Liver (tissue), 9 donors: ENCODE results near the gene KRT84. TPM values are rescaled to one million over a fixed set of nuclear protein-coding genes. Genes with fewer than 3 reads are reported as not detected.

Source experiments
- DNase-seq: peaks from one replicate; pipeline ENCODE4 v3.0.0-alpha.2; 2017; ENCODE audit warnings: low spot score
- H3K27ac ChIP-seq, 2 donors: one replicate each; pipeline ENCODE4 v1.7.0; 2013; ENCODE audit warnings: inconsistent platforms in 2 of 2, low read length in 2 of 2, control low read depth in 1 of 2, low read depth in 1 of 2, mild to moderate bottlenecking in 1 of 2
- H3K27me3 ChIP-seq, 4 donors: one replicate each; pipeline versions ENCODE4 v1.6.1 to v1.7.0; 2013; ENCODE audit warnings: low read length in 3 of 4, inconsistent platforms in 1 of 4, mild to moderate bottlenecking in 1 of 4, moderate library complexity in 1 of 4; ENCODE audit not compliant: control insufficient read depth in 4 of 4, insufficient read depth in 4 of 4
- H3K36me3 ChIP-seq, 4 donors: one replicate each; pipeline versions ENCODE4 v1.6.1 to v1.7.0; 2013; ENCODE audit warnings: low read length in 3 of 4, mild to moderate bottlenecking in 3 of 4, low read depth in 1 of 4, moderate library complexity in 1 of 4; ENCODE audit not compliant: control insufficient read depth in 4 of 4, insufficient read depth in 3 of 4
- H3K4me1 ChIP-seq, 4 donors: one replicate each; pipeline versions ENCODE4 v1.6.1 to v1.7.0; 2013; ENCODE audit warnings: low read length in 3 of 4, mild to moderate bottlenecking in 3 of 4, moderate library complexity in 1 of 4; ENCODE audit not compliant: control insufficient read depth in 4 of 4, insufficient read depth in 4 of 4
- H3K4me3 ChIP-seq, 3 donors: one replicate each; pipeline versions ENCODE4 v1.6.1 to v1.7.0; 2013; ENCODE audit warnings: low read length in 3 of 3, control low read depth in 1 of 3, low read depth in 1 of 3, mild to moderate bottlenecking in 1 of 3
- H3K9ac ChIP-seq, 2 donors: one replicate each; pipeline ENCODE4 v1.7.0; 2013; ENCODE audit warnings: low read length in 2 of 2, mild to moderate bottlenecking in 2 of 2, moderate library complexity in 2 of 2, control low read depth in 1 of 2, low read depth in 1 of 2
- H3K9me3 ChIP-seq, 4 donors: one replicate each; pipeline versions ENCODE4 v1.6.1 to v1.7.0; 2013; ENCODE audit warnings: low read length in 3 of 4; ENCODE audit not compliant: control insufficient read depth in 4 of 4
- EGR1 ChIP-seq, 2 donors: IDR thresholded peaks; 2 replicates each; pipeline ENCODE4 v1.6.1; 2016 to 2018; ENCODE audit warnings: antibody characterized with exemption in 2 of 2, low read depth in 2 of 2
- GABPA ChIP-seq, 2 donors: IDR thresholded peaks in 1 of 2; conservative IDR thresholded peaks in 1 of 2; 2 replicates each; pipeline ENCODE4 v1.6.1; 2016; ENCODE audit warnings: antibody characterized with exemption in 2 of 2, mild to moderate bottlenecking in 1 of 2, moderate library complexity in 1 of 2
- HNF4G ChIP-seq: IDR thresholded peaks from 2 replicates; pipeline ENCODE4 v1.6.1; 2016; ENCODE audit warnings: antibody characterized with exemption
- NR2F2 ChIP-seq: IDR thresholded peaks from 2 replicates; pipeline ENCODE4 v1.6.1; 2016; ENCODE audit warnings: antibody characterized with exemption
- RAD21 ChIP-seq, 2 donors: IDR thresholded peaks; 2 replicates each; pipeline ENCODE4 v1.6.1; 2016; ENCODE audit warnings: antibody characterized with exemption in 2 of 2, mild to moderate bottlenecking in 2 of 2
- RXRA ChIP-seq, 2 donors: IDR thresholded peaks; 2 replicates each; pipeline ENCODE4 v1.6.1; 2017 to 2018; ENCODE audit warnings: antibody characterized with exemption in 2 of 2, mild to moderate bottlenecking in 1 of 2
- TAF1 ChIP-seq: conservative IDR thresholded peaks from 2 replicates; pipeline ENCODE4 v1.6.1; 2016; ENCODE audit warnings: antibody characterized with exemption, mild to moderate bottlenecking
- YY1 ChIP-seq: IDR thresholded peaks from 2 replicates; pipeline ENCODE4 v1.6.1; 2016; ENCODE audit warnings: antibody characterized with exemption, mild to moderate bottlenecking
- WGBS: extraction: QIAGEN DNeasy Blood & Tissue Kit; methylation state at CpG from one replicate; pipeline ENCODE4 v1.1.7; 2013; 5-methylcytosine and 5-hydroxymethylcytosine counted together
- polyA plus RNA-seq, 2 donors: library from polyadenylated mRNA; stranded (reverse) in 1 of 2; unstranded in 1 of 2; fragments of 200-250 nt in 1 of 2; fragments of >200 nt in 1 of 2; fragmentation: Nextera tagmentation in 1 of 2; extraction: Ambion mirVana in 1 of 2; gene quantifications; one replicate each; pipeline versions ENCODE4 v1.2.1 to v1.2.3, GENCODE V29; 2013 to 2015
- total RNA-seq, 2 donors: library from RNA; depleted of rRNA; stranded (reverse); fragments of >200 nt; gene quantifications; one replicate each; pipeline ENCODE4 v1.2.3, GENCODE V29; 2014
- TF ChIP-seq, protein P1 (sequence below): IDR thresholded peaks from 2 replicates; pipeline ENCODE4 v1.6.1; 2016; ENCODE audit warnings: antibody characterized with exemption, mild to moderate bottlenecking
- TF ChIP-seq, protein P2 (sequence below): fragments of 150-350 bp; IDR thresholded peaks from 2 replicates; pipeline ENCODE4 v1.5.1; 2017; ENCODE audit warnings: improper control_type of control experiment, low read depth, low read length; ENCODE audit not compliant: missing input control
- TF ChIP-seq, protein P3 (sequence below): IDR thresholded peaks from 2 replicates; pipeline ENCODE4 v1.6.1; 2016; ENCODE audit warnings: antibody characterized with exemption
- TF ChIP-seq, protein P4 (sequence below): IDR thresholded peaks from 2 replicates; pipeline ENCODE4 v1.6.1; 2016; ENCODE audit warnings: antibody characterized with exemption
- TF ChIP-seq, protein P5 (sequence below): IDR thresholded peaks from 2 replicates; pipeline ENCODE4 v1.6.1; 2016; ENCODE audit warnings: antibody characterized with exemption
- donor health status: healthy.
- donor health status: healthy.
- donor health status: healthy.
- donor health status: healthy.
- donor health status: healthy.

Gene KRT84
- total and polyA plus RNA-seq, 4 donors = not detected

DNA sequence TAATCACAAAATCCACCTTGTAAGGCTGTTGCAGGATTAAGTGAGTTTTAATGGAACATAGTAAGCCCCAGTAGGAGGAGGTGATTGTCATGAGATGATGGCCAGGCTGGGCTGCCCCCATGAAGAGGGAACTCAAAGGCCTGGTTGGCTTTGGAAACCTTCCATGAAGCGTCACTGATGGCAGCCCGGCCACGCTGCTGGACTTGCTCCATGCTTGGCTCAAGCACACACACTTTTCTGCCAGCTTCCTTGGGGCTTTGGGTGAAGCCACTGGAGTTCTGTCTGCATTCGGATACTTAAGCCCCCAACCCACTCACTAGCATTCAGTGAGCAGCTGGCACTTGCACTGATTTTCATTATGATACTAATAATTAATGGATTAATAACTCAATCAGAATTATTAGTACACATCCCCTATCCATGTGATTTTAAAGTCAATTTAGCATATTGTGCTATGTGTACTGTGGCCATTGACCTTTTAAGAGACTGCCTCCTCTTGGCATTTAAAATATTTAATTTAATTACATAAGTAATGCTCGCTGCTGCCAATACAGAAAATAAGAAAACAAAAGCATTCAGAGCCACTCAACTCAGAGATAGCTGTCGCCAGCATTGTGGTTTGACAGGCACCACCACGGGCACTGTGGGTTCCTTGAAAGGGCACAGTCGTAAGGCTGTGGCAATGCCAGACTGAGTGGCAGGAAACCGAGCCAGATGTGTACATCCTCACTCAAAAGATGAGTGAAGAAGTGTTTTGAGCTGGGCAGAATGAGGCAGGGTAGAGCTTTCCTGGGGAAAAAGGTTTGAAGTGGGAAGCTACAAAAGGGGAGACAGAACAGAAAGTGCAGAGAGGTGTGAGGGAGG lies 34.0 kb downstream of the KRT84 start:
- DNase-seq = no peak
- H3K4me3 ChIP-seq = no peak overlapping the region
- peaks cover 0 to 13% (median 6%) of the 10 kb centered on the region in 4 donors for H3K4me1 ChIP-seq
- TF ChIP-seq, protein P1, sequence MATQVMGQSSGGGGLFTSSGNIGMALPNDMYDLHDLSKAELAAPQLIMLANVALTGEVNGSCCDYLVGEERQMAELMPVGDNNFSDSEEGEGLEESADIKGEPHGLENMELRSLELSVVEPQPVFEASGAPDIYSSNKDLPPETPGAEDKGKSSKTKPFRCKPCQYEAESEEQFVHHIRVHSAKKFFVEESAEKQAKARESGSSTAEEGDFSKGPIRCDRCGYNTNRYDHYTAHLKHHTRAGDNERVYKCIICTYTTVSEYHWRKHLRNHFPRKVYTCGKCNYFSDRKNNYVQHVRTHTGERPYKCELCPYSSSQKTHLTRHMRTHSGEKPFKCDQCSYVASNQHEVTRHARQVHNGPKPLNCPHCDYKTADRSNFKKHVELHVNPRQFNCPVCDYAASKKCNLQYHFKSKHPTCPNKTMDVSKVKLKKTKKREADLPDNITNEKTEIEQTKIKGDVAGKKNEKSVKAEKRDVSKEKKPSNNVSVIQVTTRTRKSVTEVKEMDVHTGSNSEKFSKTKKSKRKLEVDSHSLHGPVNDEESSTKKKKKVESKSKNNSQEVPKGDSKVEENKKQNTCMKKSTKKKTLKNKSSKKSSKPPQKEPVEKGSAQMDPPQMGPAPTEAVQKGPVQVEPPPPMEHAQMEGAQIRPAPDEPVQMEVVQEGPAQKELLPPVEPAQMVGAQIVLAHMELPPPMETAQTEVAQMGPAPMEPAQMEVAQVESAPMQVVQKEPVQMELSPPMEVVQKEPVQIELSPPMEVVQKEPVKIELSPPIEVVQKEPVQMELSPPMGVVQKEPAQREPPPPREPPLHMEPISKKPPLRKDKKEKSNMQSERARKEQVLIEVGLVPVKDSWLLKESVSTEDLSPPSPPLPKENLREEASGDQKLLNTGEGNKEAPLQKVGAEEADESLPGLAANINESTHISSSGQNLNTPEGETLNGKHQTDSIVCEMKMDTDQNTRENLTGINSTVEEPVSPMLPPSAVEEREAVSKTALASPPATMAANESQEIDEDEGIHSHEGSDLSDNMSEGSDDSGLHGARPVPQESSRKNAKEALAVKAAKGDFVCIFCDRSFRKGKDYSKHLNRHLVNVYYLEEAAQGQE = no peak
- TF ChIP-seq RXRA (IDR thresholded peaks at IDR 0.05) = peak in 1 of 2 donors; percentile 48
- no peak for TF ChIP-seq NR2F2
- TF ChIP-seq, protein P2, sequence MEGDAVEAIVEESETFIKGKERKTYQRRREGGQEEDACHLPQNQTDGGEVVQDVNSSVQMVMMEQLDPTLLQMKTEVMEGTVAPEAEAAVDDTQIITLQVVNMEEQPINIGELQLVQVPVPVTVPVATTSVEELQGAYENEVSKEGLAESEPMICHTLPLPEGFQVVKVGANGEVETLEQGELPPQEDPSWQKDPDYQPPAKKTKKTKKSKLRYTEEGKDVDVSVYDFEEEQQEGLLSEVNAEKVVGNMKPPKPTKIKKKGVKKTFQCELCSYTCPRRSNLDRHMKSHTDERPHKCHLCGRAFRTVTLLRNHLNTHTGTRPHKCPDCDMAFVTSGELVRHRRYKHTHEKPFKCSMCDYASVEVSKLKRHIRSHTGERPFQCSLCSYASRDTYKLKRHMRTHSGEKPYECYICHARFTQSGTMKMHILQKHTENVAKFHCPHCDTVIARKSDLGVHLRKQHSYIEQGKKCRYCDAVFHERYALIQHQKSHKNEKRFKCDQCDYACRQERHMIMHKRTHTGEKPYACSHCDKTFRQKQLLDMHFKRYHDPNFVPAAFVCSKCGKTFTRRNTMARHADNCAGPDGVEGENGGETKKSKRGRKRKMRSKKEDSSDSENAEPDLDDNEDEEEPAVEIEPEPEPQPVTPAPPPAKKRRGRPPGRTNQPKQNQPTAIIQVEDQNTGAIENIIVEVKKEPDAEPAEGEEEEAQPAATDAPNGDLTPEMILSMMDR = no peak
- no peak for TF ChIP-seq YY1
- TF ChIP-seq HNF4G = no peak
- no peaks in the 10 kb centered on the region for H3K36me3 ChIP-seq
- WGBS = 21% methylated on average over 9 of the region's 9 CpGs
- no peaks in the 10 kb centered on the region for H3K9me3 ChIP-seq
- H3K9ac ChIP-seq = no peak overlapping the region
- no peaks in the 10 kb centered on the region for H3K27me3 ChIP-seq
- H3K27ac ChIP-seq = no peak overlapping the region

DNA sequence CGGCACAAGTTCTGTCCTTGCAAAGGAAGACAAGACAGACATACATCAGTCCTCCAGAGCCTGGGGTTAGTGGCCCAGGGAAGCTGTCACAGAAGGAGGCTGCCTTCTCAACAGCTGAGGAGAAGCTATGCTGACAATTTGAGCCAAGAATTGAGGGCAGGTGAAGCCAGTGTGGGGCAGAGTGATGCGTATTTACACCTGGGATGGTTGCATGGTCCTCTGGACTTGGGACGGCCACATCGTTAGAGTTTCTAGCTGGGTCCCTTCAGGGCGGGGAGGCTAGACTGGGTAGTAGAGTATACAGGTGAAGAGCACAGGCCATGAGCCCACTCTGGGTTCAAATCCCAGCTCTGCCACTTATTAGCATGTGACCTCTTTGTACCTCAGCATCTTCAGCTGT lies 34.7 kb downstream of the KRT84 start:
- no peak for DNase-seq
- Histone ChIP-seq H3K36me3 (no peaks in the 10 kb centered on the region), H3K9ac (no peak overlapping the region), H3K4me1 (peaks cover 0 to 13% (median 6%) of the 10 kb centered on the region in 4 donors), H3K27me3 (no peaks in the 10 kb centered on the region), H3K9me3 (no peaks in the 10 kb centered on the region), H3K4me3 (no peak overlapping the region), H3K27ac (no peak overlapping the region)
- 88% methylated on average over 5 of the region's 5 CpGs for WGBS
- TF ChIP-seq EGR1 (IDR thresholded peaks at IDR 0.05; ENCODE audit: low read depth in 2 of 2) (no peak), RXRA (IDR thresholded peaks at IDR 0.05) (no peak), YY1 (no peak), TAF1 (no peak), GABPA (IDR thresholded peaks at IDR 0.05 in 1 of 2, conservative IDR thresholded peaks at IDR 0.05 in 1 of 2) (no peak), RAD21 (IDR thresholded peaks at IDR 0.05) (no peak), NR2F2 (no peak)
- TF ChIP-seq, protein P3, sequence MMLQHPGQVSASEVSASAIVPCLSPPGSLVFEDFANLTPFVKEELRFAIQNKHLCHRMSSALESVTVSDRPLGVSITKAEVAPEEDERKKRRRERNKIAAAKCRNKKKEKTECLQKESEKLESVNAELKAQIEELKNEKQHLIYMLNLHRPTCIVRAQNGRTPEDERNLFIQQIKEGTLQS = no peak
- TF ChIP-seq, protein P4, sequence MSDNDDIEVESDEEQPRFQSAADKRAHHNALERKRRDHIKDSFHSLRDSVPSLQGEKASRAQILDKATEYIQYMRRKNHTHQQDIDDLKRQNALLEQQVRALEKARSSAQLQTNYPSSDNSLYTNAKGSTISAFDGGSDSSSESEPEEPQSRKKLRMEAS = no peak
- TF ChIP-seq, protein P5, sequence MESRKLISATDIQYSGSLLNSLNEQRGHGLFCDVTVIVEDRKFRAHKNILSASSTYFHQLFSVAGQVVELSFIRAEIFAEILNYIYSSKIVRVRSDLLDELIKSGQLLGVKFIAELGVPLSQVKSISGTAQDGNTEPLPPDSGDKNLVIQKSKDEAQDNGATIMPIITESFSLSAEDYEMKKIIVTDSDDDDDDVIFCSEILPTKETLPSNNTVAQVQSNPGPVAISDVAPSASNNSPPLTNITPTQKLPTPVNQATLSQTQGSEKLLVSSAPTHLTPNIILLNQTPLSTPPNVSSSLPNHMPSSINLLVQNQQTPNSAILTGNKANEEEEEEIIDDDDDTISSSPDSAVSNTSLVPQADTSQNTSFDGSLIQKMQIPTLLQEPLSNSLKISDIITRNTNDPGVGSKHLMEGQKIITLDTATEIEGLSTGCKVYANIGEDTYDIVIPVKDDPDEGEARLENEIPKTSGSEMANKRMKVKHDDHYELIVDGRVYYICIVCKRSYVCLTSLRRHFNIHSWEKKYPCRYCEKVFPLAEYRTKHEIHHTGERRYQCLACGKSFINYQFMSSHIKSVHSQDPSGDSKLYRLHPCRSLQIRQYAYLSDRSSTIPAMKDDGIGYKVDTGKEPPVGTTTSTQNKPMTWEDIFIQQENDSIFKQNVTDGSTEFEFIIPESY = no peak
